ENCODE data around the gene RPS6KA1. TPM values are rescaled to one million over a fixed set of nuclear protein-coding genes. Genes with fewer than 3 reads are reported as not detected.

Gene RPS6KA1
- total and polyA plus RNA-seq, 9 of the 15 experiments (the other 6 are each of a cell fraction or from before 2014, with no cell fraction given), result 2.4 to 61.0 (median 35.5) TPM

GRCh38 chr1:26493938-26494337 is 35.6 kb upstream of the RPS6KA1 start (continued):
- TF ChIP-seq, protein P1, sequence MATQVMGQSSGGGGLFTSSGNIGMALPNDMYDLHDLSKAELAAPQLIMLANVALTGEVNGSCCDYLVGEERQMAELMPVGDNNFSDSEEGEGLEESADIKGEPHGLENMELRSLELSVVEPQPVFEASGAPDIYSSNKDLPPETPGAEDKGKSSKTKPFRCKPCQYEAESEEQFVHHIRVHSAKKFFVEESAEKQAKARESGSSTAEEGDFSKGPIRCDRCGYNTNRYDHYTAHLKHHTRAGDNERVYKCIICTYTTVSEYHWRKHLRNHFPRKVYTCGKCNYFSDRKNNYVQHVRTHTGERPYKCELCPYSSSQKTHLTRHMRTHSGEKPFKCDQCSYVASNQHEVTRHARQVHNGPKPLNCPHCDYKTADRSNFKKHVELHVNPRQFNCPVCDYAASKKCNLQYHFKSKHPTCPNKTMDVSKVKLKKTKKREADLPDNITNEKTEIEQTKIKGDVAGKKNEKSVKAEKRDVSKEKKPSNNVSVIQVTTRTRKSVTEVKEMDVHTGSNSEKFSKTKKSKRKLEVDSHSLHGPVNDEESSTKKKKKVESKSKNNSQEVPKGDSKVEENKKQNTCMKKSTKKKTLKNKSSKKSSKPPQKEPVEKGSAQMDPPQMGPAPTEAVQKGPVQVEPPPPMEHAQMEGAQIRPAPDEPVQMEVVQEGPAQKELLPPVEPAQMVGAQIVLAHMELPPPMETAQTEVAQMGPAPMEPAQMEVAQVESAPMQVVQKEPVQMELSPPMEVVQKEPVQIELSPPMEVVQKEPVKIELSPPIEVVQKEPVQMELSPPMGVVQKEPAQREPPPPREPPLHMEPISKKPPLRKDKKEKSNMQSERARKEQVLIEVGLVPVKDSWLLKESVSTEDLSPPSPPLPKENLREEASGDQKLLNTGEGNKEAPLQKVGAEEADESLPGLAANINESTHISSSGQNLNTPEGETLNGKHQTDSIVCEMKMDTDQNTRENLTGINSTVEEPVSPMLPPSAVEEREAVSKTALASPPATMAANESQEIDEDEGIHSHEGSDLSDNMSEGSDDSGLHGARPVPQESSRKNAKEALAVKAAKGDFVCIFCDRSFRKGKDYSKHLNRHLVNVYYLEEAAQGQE (IDR thresholded peaks at IDR 0.05; ENCODE audit: borderline replicate concordance), result peak; percentile 51; the same call in 1 of the 2 replicates
- TF ChIP-seq, protein P1 (CRISPR knock-in tag; IDR thresholded peaks at IDR 0.05; ENCODE audit: low read depth), result no peak
- TF ChIP-seq KDM5B (IDR thresholded peaks at IDR 0.05; ENCODE audit: insufficient replicate concordance, low read depth, low read length) (no peak), PHF21A (IDR thresholded peaks at IDR 0.05; ENCODE audit: borderline replicate concordance, low read depth) (no peak), SREBF2 (CRISPR knock-in tag; IDR thresholded peaks at IDR 0.05) (no peak), SRSF9 (IDR thresholded peaks at IDR 0.05; ENCODE audit: borderline replicate concordance, low read depth, low read length) (no peak), CEBPG (CRISPR knock-in tag; IDR thresholded peaks at IDR 0.05) (peak; percentile 20; the same call in 1 of the 2 replicates), CEBPG (tag; conservative IDR thresholded peaks at IDR 0.05 in 1 of 2, IDR thresholded peaks at IDR 0.05 in 1 of 2) (peak; percentile 83 to 86), MTF1 (CRISPR knock-in tag; IDR thresholded peaks at IDR 0.05; ENCODE audit: borderline replicate concordance) (no peak), NFRKB (IDR thresholded peaks at IDR 0.05; ENCODE audit: low read depth) (no peak), CEBPB (tag; IDR thresholded peaks at IDR 0.05) (peak; percentile 46), TAL1 (IDR thresholded peaks at IDR 0.05) (no peak), ATF3 (IDR thresholded peaks at IDR 0.05) (peak; percentile 81), ATF3 (CRISPR knock-in tag; conservative IDR thresholded peaks at IDR 0.05) (no peak)
- TF ChIP-seq, protein P2, sequence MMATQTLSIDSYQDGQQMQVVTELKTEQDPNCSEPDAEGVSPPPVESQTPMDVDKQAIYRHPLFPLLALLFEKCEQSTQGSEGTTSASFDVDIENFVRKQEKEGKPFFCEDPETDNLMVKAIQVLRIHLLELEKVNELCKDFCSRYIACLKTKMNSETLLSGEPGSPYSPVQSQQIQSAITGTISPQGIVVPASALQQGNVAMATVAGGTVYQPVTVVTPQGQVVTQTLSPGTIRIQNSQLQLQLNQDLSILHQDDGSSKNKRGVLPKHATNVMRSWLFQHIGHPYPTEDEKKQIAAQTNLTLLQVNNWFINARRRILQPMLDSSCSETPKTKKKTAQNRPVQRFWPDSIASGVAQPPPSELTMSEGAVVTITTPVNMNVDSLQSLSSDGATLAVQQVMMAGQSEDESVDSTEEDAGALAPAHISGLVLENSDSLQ (IDR thresholded peaks at IDR 0.05), result no peak
- TF ChIP-seq, protein P3, sequence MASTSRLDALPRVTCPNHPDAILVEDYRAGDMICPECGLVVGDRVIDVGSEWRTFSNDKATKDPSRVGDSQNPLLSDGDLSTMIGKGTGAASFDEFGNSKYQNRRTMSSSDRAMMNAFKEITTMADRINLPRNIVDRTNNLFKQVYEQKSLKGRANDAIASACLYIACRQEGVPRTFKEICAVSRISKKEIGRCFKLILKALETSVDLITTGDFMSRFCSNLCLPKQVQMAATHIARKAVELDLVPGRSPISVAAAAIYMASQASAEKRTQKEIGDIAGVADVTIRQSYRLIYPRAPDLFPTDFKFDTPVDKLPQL (IDR thresholded peaks at IDR 0.05; ENCODE audit: extremely low read depth, insufficient read length), result no peak
